Cortex of kidney (tissue), 1 donor: ENCODE measurements around the gene CXorf58.
"Not testable (repeated sequence)": the region's sequence is repeated elsewhere in the genome, so short reads cannot be mapped to it uniquely, and the experiment has no call there.

Experiments used
- DNase-seq: peaks from one replicate; lab custom pipeline; 2025; lab: John Stamatoyannopoulos, UW

Gene CXorf58

GRCh38 chrX:23954396-23954795, 46.6 kb downstream of the CXorf58 start:
- no peak for DNase-seq

DNA sequence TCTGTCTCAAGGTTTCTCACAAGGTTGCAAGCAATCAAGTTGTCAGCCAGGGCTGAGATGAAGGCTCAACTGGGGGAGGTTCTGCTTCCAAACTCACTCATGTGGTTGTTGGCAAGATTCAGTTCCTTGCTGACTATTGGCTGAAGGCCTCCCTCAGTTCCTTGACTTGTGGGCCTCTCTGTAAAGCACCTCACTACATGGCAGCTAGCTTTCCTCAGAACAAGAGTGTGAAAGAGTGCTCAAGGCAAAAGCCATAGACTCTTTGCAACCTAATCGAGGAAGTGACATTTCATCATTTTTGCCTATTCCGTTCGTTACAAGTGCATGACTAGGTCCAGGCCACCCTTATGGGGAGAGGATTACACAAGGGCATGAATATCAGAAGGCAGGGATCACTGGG, 52.0 kb downstream of the CXorf58 start:
- DNase-seq, result no peak

DNA sequence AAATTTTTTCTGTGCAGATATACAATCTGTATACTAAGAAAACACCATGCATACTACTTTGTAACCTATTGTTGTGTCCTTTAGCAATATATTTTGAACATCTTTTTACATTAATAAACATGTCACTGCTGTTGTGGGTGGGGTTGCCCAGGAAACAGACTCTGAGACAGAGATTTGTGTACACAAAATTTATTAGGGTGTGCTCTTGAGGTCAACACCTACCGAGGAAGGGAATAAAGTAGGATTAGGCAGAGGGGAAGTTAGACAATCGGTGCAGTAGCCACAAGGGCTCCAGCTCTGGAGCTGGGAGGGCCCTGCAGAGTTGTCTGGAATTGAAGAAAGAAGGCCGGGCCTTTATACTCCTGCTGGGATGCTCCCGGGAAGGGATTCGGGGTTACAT, 56.4 kb downstream of the CXorf58 start:
- no peak for DNase-seq

GRCh38 chrX:23965630-23966029, 57.8 kb downstream of the CXorf58 start:
- DNase-seq, result not testable (repeated sequence)

DNA sequence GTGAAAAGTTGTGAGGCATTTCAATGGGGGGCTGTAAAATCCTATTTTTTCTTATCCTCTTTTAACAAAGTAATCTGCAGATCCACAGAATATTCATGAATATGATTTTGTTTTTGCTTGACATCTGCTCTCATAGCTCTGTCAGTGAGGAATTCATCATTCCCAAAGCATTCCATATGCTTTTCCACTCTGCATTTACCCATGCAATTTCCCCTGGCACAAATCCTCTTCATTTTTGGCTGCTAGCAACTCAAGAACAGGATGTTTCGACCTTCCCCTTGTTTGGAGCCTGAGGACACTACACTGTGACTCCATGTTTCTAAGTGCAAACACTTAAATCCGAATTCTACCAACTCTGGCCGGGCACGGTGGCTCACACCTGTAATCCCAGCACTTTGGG, 70.7 kb downstream of the CXorf58 start:
- no peak for DNase-seq

- no peak for DNase-seq
Measured at GRCh38 chrX:23980011-23980441, 72.2 kb downstream of the CXorf58 start.

DNA sequence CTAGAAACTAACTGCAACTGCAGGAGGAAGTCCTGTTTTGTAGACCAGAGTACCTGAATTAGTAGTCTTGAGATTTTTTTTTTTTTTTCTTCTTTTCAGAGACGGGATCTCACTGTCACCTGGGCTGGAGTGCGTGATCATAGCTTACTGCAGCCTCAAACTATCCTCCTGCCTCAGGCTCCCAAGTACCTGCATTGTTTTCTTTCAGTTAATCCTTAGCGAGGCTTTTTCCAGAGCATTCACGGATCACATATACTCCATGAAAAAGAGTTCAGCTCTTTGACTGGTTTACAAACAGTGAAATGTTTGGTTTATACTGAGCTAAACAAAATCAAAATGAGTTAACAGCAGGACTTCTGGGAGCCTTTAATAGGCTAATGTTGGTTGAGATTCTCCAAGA, 73.4 kb downstream of the CXorf58 start:
- no peak for DNase-seq

GRCh38 chrX:23981711-23982110, 73.9 kb downstream of the CXorf58 start:
- no peak for DNase-seq

GRCh38 chrX:23982891-23983290, 75.1 kb downstream of the CXorf58 start:
- no peak for DNase-seq
